Stimulated activated CD8-positive, alpha-beta memory T cell treated with anti-CD3 and anti-CD28 coated beads, Interleukin-15, amount 100 ng/mL, for 24 hours (primary cell): ENCODE results near the gene LIMK1.
"Not testable (repeated sequence)": the region's sequence is repeated elsewhere in the genome, so short reads cannot be mapped to it uniquely, and the experiment has no call there.

ENCODE experiments used
- DNase-seq: peaks from one replicate; pipeline ENCODE4 v3.0.0-alpha.2; 2020; ENCODE audit warnings: low read depth

LIMK1 gene

DNA sequence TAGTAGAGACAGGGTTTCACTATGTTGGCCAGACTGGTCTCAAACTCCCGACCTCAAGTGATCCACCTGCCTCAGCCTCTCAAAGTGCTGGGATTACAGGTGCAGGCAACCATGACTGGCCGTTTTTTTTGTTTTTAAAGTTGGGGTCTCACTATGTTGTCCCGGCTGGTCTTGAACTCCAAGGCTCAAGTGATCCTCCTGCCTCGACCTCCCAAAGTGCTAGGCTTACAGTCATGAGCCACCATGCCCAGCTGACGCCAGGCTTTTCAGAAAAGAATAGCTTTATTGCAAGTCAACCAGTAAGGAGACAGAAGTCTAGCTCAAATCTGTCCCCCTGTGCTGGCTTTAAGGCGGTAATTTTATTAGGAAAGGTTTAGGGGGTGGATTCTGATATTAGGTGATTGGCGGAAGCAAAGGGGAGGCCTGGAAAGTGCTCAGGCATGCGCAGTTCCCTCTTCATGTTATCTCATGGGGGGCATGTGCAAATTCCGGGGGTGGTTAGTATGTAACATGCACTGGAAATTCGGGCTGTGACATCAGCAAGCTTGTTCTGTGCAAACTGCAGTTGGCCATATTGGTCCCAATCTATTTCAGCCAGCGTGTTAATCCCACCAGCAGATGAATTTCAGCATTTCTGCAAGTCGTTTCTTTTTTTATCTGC is 42.7 kb downstream of the LIMK1 start:
- DNase-seq = no peak

- DNase-seq = no peak
These were observed 46.3 kb downstream of the LIMK1 start for GRCh38 chr7:74129887-74130286.

DNA sequence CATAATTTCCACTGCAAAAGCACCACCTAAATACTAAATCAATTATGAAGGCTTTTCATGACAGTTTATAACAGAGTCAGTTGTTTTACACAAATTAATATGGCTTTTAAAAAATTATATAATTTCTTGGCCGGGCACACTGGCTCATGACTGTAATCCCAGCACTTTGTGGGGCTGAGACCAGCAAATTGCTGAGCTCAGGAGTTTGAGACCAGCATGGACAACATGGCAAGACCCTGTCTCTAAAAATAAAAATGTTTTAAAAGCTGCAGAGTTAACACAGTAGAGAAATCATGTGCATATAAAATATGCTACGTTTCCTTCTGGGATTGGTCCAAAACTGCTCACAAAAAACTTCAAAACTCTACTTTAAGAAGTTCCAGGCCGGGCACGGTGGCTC is 46.9 kb downstream of the LIMK1 start:
- no peak for DNase-seq

- no peak for DNase-seq
These were observed 50.6 kb downstream of the LIMK1 start for GRCh38 chr7:74134117-74134620.

GRCh38 chr7:74138334-74138867 is 54.8 kb downstream of the LIMK1 start:
- no peak for DNase-seq

- DNase-seq = no peak
These were observed 55.6 kb downstream of the LIMK1 start for GRCh38 chr7:74138945-74139843.

GRCh38 chr7:74141705-74142104 is 58.1 kb downstream of the LIMK1 start:
- no peak for DNase-seq

DNA sequence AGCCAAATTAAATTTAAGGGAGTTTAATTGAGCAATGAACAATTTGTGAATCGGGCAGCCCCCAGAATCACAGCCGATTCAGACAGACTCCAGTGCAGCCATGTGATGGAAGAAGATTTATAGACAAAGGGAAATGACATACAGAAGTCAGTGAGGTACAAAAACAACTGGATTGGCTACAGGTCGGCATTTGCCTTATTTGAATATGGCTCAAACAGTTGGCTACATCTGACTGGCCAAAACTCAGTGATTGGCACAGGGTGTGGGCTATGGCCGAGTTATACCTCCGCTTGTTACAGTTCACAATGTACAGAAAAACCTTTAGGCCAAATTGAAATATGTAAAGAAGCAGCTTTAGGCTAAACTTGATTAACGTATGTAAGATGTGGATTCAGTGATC is 59.8 kb downstream of the LIMK1 start:
- DNase-seq = no peak

GRCh38 chr7:74148491-74148890 is 64.9 kb downstream of the LIMK1 start:
- DNase-seq = no peak

GRCh38 chr7:74149071-74149470 is 65.5 kb downstream of the LIMK1 start:
- DNase-seq = no peak

DNA sequence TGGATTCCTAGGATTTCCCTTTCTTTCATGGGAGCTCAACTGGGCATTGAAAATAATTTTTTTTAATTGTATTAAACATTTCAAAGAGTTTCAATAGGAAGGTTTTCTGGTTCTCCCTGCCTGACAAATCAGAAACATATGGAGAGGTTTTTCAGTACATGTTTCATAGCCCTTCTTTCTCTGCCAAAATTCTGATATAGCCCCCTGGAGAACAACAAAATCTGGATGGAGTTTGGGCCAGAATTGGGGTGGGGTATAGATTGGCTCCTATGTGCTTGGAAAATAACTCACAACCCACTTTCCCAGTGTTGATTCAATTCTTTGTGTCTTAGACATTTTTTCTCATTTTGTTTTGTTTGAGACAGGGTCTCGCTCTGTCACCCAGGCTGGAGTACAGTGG is 66.0 kb downstream of the LIMK1 start:
- DNase-seq = no peak

DNA sequence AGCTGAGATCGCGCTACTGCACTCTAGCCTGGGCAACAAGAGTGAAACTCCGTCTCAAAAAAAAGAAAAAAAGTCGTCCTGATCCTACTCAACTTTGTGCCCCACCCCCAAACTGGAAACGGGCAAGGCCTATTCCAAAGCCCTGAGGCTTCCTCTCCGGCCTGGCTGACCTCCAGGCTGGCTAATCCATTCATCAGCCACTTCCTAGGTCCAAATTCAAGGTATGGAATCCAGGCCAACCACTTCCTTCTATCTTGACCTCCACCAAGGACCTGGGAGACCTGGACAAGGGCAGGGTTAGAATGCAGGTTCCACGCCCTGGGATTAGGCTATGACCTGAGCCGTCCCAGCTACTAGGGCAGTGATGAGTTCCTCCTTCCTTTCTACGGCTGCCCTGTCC is 70.1 kb downstream of the LIMK1 start:
- DNase-seq = no peak

- DNase-seq = no peak
These were observed 72.3 kb downstream of the LIMK1 start for GRCh38 chr7:74155810-74156395.

DNA sequence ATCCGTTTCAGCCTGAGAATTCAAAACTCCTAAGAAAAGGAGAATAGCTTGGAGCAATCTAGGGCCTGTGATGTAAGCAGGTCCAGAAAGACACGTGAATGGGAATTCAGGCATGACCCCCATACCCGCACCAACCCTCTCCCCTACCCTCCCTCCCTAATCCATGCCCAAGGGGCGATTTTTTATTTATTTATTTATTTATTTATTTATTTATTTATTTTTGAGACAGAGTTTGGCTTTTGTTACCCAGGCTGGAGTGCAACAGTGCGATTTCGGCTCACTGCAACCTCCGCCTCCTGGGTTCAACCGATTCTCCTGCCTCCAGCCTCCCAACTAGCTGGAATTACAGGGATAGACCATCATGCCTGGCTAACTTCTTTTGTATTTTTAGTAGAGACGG is 74.0 kb downstream of the LIMK1 start:
- no peak for DNase-seq

GRCh38 chr7:74164985-74165456 is 81.4 kb downstream of the LIMK1 start:
- no peak for DNase-seq

DNA sequence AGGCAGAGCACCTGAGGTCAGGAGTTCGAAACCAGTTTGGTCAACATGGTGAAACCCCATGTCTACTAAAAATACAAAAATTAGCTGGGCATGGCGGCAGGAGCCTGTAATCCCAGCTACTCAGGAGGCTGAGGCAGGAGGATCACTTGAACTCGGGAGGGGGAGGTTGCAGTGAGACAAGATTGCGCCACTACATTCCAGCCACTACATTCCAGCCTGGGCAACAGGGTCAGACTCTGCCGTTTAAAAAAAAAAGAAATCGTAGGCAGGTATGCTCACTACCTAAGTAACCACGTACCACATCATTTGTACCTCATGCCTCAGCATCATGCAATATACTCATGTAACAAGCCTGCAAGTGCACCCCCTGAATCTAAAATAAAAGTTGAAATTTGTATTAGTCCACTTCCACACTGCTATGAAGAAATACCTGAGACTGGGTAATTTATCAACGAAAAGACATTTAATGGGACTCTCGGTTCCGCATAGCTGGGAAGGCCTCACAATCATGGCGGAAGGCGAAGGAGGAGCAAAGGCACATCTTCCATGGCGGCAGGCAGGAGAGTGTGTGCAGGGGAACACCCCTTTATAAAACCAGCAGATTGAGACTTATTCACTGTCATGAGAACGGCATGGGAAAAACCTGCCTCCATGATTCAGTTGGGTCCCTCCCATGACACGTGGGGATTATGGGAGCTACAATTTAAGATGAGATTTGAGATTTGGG is 82.4 kb downstream of the LIMK1 start:
- DNase-seq = no peak

GRCh38 chr7:74167324-74167723 is 83.7 kb downstream of the LIMK1 start:
- not testable (repeated sequence) for DNase-seq
